Testis (tissue), 3 donors: ENCODE measurements around the gene PFKL. TPM values are rescaled to one million over a fixed set of nuclear protein-coding genes. Genes with fewer than 3 reads are reported as not detected.

ENCODE experiments used
- DNase-seq: peaks from one replicate; pipeline ENCODE4 v3.0.0-alpha.2; 2019
- H3K27ac ChIP-seq, 2 donors: fragments of 200-600 bp; sonication (generic); one replicate each; pipeline ENCODE4 v1.5.1; 2019
- H3K27me3 ChIP-seq: fragments of 200-600 bp; sonication (generic); one replicate; pipeline ENCODE4 v1.5.1; 2019
- H3K36me3 ChIP-seq: fragments of 200-600 bp; sonication (generic); one replicate; pipeline ENCODE4 v1.5.1; 2017; ENCODE audit warnings: low read depth; ENCODE audit errors: missing control alignments
- H3K4me1 ChIP-seq: fragments of 200-600 bp; sonication (generic); one replicate; pipeline ENCODE4 v1.5.1; 2019
- H3K4me3 ChIP-seq, 2 donors: fragments of 200-600 bp; sonication (generic); one replicate each; pipeline ENCODE4 v1.5.1; 2017 to 2019
- H3K9me3 ChIP-seq: fragments of 200-600 bp; sonication (generic); one replicate; pipeline ENCODE4 v1.5.1; 2017
- CTCF ChIP-seq, 3 experiments: fragments of 450-650 bp in 2 of 3; fragments of 200-600 bp in 1 of 3; sonication (generic) in 1 of 3; IDR thresholded peaks; one replicate each; pipeline ENCODE4 v1.5.1; 2016 to 2019; ENCODE audit warnings: antibody characterized with exemption in 3 of 3, mild to moderate bottlenecking in 2 of 3, moderate library complexity in 1 of 3
- POLR2A ChIP-seq: fragments of 450-650 bp; IDR thresholded peaks from one replicate; pipeline ENCODE4 v1.6.1; 2017; ENCODE audit warnings: antibody characterized with exemption, mild to moderate bottlenecking, moderate library complexity
- WGBS, 2 donors: methylation state at CpG; one replicate each; pipeline ENCODE4 v1.1.5; 2018; 5-methylcytosine and 5-hydroxymethylcytosine counted together
- intact Hi-C: fragments of 100-400 bp; cut with DNase I; formaldehyde crosslinking; loops from one replicate; pipeline ENCODE4 v1.15.1; 2023; ENCODE audit warnings: low total_unique reads
- polyA plus RNA-seq: library from polyadenylated mRNA; stranded (reverse); fragments of 350-450 nt; fragmentation: Illumina TruSeq; extraction: RNeasy Lipid Tissue Mini Kit (QIAGEN cat#74804); gene quantifications from one replicate; pipeline ENCODE4 v1.2.3, GENCODE V29; 2014; ENCODE audit warnings: low read depth, low replicate concordance; ENCODE audit not compliant: insufficient read depth
- total RNA-seq, 2 donors: library from RNA; depleted of rRNA; stranded (reverse); fragments of >200 nt; gene quantifications; one replicate each; pipeline ENCODE4 v1.2.3, GENCODE V29; 2016

The PFKL gene
- total and polyA plus RNA-seq, 3 donors from 2014 or later: 132 to 298 (median 213) TPM

GRCh38 chr21:44304877-44305293 is 5.0 kb downstream of the PFKL start:
- Histone ChIP-seq H3K36me3 (no peaks in the 10 kb centered on the region), H3K27me3 (no peaks in the 10 kb centered on the region), H3K4me1 (peaks cover 79% of the 10 kb centered on the region), H3K9me3 (no peaks in the 10 kb centered on the region), H3K27ac (peak overlapping the region; percentile 57 to 89), H3K4me3 (no peak overlapping the region)
- TF ChIP-seq POLR2A: no peak
- TF ChIP-seq CTCF (IDR thresholded peaks at IDR 0.05): peak; percentile 50 to 58 (median 55)
- 37 to 59% methylated on average over 3 to 8 of the region's 8 CpGs for WGBS, 2 donors
- intact Hi-C loops: no loop called here
- peak; percentile 78 for DNase-seq

GRCh38 chr21:44305691-44306090 is 5.8 kb downstream of the PFKL start:
- 61 to 71% methylated on average over 7 to 9 of the region's 9 CpGs for WGBS, 2 donors
- DNase-seq: no peak
- H3K36me3 ChIP-seq: no peaks in the 10 kb centered on the region
- intact Hi-C loops: no loop called here
- H3K4me3 ChIP-seq: no peak overlapping the region
- no peaks in the 10 kb centered on the region for H3K9me3 ChIP-seq
- TF ChIP-seq POLR2A (no peak), CTCF (IDR thresholded peaks at IDR 0.05) (no peak)
- peak overlapping the region; percentile 57 to 89 for H3K27ac ChIP-seq
- no peaks in the 10 kb centered on the region for H3K27me3 ChIP-seq
- peaks cover 77% of the 10 kb centered on the region for H3K4me1 ChIP-seq

GRCh38 chr21:44306936-44307704 is 7.3 kb downstream of the PFKL start:
- DNase-seq: peak; percentile 94
- H3K27ac ChIP-seq: peak overlapping the region; percentile 57 to 89
- peaks cover 63% of the 10 kb centered on the region for H3K4me1 ChIP-seq

GRCh38 chr21:44310628-44311507 is 11.0 kb downstream of the PFKL start:
- H3K36me3 ChIP-seq: no peaks in the 10 kb centered on the region
- intact Hi-C loops: no loop called here
- 92 to 93% methylated on average over 18 to 28 of the region's 28 CpGs for WGBS, 2 donors

More at GRCh38 chr21:44306936-44307704, 7.3 kb downstream of the PFKL start:
- WGBS, 2 donors: 53 to 57% methylated on average over 9 to 21 of the region's 21 CpGs
- H3K27me3 ChIP-seq: no peaks in the 10 kb centered on the region
- no peaks in the 10 kb centered on the region for H3K9me3 ChIP-seq
- TF ChIP-seq POLR2A: no peak
- no peak for TF ChIP-seq CTCF (IDR thresholded peaks at IDR 0.05)
- intact Hi-C loops: no loop called here
- H3K4me3 ChIP-seq: no peak overlapping the region
- no peaks in the 10 kb centered on the region for H3K36me3 ChIP-seq

More at GRCh38 chr21:44310628-44311507, 11.0 kb downstream of the PFKL start:
- no peak for TF ChIP-seq CTCF (IDR thresholded peaks at IDR 0.05)
- no peak for TF ChIP-seq POLR2A
- DNase-seq: no peak
- H3K9me3 ChIP-seq: no peaks in the 10 kb centered on the region
- H3K27ac ChIP-seq: no peak overlapping the region
- H3K4me1 ChIP-seq: peaks cover 32% of the 10 kb centered on the region
- no peaks in the 10 kb centered on the region for H3K27me3 ChIP-seq
- H3K4me3 ChIP-seq: no peak overlapping the region
